LNCaP clone FGC (cell line): ENCODE data around the gene TOR1AIP1.
A peak's percentile ranks its signal among the peaks of the same experiment; 100 is the strongest.
"Not testable (repeated sequence)": the region's sequence is repeated elsewhere in the genome, so short reads cannot be mapped to it uniquely, and the experiment has no call there.

Experiments
- DNase-seq: peaks from one replicate; pipeline ENCODE4 v3.0.0-alpha.2; 2011; ENCODE audit warnings: low read depth
- H3K4me3 ChIP-seq: 2 replicates; pipeline ENCODE4 v1.5.1; 2011; ENCODE audit warnings: mild to moderate bottlenecking, low read depth, low read length, control low read depth
- CTCF ChIP-seq: IDR thresholded peaks from 2 replicates; pipeline ENCODE4 v1.5.1; 2012; ENCODE audit warnings: mild to moderate bottlenecking; ENCODE audit not compliant: control insufficient read depth, insufficient read depth; ENCODE audit errors: extremely low read depth

TOR1AIP1 gene

GRCh38 chr1:179882253-179883039 lies at the start of gene TOR1AIP1:
TSS of gene TOR1AIP1 (plus strand) at chr1:179882285. CDS start at chr1:179882503, 218 bp downstream.
- peak within 1 kb of the TSS; percentile 85 for H3K4me3 ChIP-seq
- TF ChIP-seq CTCF = no peak; the same call in 1 of the 2 replicates
- DNase-seq = peak; percentile 91

GRCh38 chr1:179836686-179837445 lies 45.2 kb upstream of the TOR1AIP1 start:
- H3K4me3 ChIP-seq, DNase-seq: not testable (repeated sequence)

- H3K4me3 ChIP-seq = no peak overlapping the region
- DNase-seq = no peak
- TF ChIP-seq CTCF = no peak
Observed at GRCh38 chr1:179840107-179840506, 42.0 kb upstream of the TOR1AIP1 start.

- no peak for DNase-seq
- TF ChIP-seq CTCF = no peak
- no peak overlapping the region for H3K4me3 ChIP-seq
Observed at GRCh38 chr1:179848233-179848632, 33.9 kb upstream of the TOR1AIP1 start.

- no peak for TF ChIP-seq CTCF
- no peak for DNase-seq
- H3K4me3 ChIP-seq = no peak overlapping the region
Observed at GRCh38 chr1:179853102-179853501, 29.0 kb upstream of the TOR1AIP1 start.

- DNase-seq, H3K4me3 ChIP-seq: not testable (repeated sequence)
Observed at GRCh38 chr1:179855831-179856230, 26.3 kb upstream of the TOR1AIP1 start.

- no peak overlapping the region for H3K4me3 ChIP-seq
- DNase-seq = no peak
- no peak for TF ChIP-seq CTCF
Observed at GRCh38 chr1:179856296-179856695, 25.8 kb upstream of the TOR1AIP1 start.
